VCaP (cell line): ENCODE data around the gene LRRC15.

Experiments used
- H3K27ac ChIP-seq: fragments of 450-650 bp; 2 replicates; pipeline ENCODE4 v1.5.1; 2017
- TF ChIP-seq, protein P1 (sequence below): fragments of 450-650 bp; conservative IDR thresholded peaks from 2 replicates; pipeline ENCODE4 v1.5.1; 2017; ENCODE audit warnings: mild to moderate bottlenecking, moderate library complexity

Gene LRRC15

DNA sequence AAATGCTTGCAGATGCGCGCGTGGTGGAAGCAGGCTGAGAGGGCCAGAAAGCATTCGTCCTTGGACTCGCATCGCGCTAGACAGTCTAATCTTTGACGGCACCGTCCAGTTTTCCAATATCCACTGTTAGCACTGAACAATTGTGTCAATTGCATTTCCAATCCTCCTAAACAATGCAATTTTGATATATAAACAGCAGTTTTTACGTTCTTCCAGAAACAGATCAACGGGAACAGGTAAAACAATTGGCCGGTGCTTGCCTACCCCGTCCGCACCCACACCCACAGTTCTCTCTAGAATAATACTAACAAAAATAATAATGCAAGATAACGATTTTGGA is 35.6 kb downstream of the LRRC15 start:
- TF ChIP-seq, protein P1, sequence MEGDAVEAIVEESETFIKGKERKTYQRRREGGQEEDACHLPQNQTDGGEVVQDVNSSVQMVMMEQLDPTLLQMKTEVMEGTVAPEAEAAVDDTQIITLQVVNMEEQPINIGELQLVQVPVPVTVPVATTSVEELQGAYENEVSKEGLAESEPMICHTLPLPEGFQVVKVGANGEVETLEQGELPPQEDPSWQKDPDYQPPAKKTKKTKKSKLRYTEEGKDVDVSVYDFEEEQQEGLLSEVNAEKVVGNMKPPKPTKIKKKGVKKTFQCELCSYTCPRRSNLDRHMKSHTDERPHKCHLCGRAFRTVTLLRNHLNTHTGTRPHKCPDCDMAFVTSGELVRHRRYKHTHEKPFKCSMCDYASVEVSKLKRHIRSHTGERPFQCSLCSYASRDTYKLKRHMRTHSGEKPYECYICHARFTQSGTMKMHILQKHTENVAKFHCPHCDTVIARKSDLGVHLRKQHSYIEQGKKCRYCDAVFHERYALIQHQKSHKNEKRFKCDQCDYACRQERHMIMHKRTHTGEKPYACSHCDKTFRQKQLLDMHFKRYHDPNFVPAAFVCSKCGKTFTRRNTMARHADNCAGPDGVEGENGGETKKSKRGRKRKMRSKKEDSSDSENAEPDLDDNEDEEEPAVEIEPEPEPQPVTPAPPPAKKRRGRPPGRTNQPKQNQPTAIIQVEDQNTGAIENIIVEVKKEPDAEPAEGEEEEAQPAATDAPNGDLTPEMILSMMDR: peak; percentile 54
- H3K27ac ChIP-seq: no peak overlapping the region; the same call in 1 of the 2 replicates

GRCh38 chr3:194333212-194333980 is 36.1 kb downstream of the LRRC15 start:
- peak overlapping the region; percentile 48; the same call in 1 of the 2 replicates for H3K27ac ChIP-seq
- TF ChIP-seq, protein P1: peak; percentile 97

DNA sequence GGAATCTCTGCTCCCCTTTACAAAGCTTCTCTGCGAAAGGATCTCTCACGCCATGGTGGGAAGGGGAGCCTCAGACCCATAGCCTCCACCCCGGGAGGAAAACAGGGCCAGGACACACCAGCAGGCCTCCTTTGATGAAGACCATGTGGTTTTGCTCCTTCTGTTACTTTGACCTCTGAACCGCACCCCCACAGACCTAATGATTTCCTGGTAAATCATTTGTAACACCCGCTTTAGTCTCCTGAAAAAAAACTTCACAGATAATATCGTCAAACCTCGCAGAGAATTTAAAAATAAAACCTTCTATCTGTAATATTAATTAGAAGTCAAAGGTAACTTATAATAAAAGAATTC is 36.7 kb downstream of the LRRC15 start:
- H3K27ac ChIP-seq: no peak overlapping the region
- TF ChIP-seq, protein P1: no peak

DNA sequence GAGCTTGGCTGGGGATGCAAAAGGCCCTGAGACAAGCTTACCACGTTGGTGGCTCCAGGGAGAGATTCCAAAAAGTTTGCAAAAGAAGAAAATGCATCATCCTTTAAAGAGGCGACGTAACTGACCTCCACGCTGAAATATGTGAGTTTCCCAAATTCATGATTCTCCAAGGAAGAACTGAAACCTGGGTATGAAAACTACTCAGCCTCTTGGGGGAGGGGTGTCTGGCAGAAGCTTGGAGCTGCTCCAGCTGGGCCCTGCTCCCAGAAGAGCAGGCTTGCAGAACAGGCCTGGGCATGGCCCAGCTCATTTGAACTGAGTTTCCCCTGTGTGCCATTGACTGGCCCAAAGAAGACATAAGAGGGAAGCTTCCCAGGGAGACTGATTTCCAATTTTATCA is 39.0 kb downstream of the LRRC15 start:
- TF ChIP-seq, protein P1: no peak
- peak overlapping the region; percentile 52 for H3K27ac ChIP-seq

DNA sequence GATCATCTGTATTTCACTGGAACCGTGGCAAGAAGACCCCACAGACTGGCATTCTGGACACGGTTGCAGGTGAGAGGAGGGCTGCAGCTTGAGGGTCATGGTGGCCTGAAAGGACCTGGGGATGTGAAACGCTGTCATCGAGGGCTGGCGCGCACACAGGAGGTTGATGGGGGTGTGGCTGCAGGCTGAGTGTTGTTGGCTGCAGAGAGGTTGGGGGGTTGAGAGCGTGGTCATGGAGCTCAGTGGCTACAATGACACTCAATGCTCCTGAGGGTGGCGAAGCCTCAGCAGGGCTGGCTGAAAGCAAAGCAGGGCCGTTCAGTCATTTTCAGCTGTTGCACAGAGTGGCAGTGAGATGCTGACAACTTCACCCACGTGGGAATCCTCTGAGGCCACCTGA is 39.4 kb downstream of the LRRC15 start:
- TF ChIP-seq, protein P1: no peak
- H3K27ac ChIP-seq: peak overlapping the region; percentile 52

DNA sequence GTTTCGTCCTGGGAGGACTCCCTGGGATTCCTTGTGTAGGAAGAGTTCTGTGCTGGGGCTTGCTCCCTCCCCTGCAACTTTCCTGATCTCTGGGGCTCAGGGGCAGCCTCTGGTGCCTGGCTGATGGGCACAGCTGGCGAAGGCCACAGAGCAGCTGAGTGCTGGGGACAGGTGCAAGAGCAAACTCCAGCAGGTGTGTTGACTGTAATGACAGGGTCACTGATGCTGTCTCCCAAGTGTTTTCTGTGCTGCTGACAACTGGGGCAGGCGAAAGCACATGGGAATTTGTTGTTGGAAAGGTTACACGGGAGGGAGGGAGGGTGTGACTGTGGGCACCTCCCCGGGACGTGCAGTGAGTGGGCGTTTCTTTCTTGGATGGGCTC is 40.0 kb downstream of the LRRC15 start:
- H3K27ac ChIP-seq: no peak overlapping the region; the same call in 1 of the 2 replicates
- TF ChIP-seq, protein P1: no peak

DNA sequence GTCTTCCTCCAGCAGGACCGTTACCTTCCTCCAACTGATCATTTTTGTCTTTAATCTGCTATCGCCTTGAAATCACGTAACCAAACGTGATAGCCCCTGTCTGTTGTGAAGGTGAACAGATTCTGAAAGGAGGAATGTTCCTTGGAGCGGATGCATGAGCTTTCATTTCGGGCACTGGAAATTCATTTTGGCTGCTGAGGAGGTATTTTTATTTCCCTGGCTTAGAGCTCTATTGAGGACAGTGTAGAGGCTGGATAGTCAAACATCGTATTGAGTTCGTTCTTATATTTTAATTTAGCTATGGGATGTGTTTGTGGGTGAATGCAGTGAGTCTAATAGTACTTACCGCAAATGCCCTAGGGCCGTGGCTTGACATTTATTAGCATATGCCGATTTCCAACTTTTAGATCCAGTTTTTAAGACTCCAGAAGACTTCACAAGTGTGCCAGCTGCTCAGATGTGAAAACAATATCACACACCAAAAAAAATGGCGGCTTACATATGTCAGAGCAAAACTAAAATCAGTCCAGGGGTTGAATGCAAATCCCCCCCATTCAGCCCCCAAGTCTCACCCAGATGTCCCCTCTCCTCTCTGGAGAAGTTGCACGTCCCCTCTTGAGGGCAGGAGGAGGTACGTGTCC is 40.5 kb downstream of the LRRC15 start:
- H3K27ac ChIP-seq: no peak overlapping the region
- TF ChIP-seq, protein P1: no peak
